ENCODE data around the gene TMEM40.

The TMEM40 gene

GRCh38 chr3:12758025-12758781 is 856 bp downstream of the TMEM40 start:
- no peaks in the 10 kb centered on the region for H3K27me3 ChIP-seq (ENCODE audit: insufficient read depth, low read length)
- 66% methylated on average over 4 of the region's 5 CpGs for WGBS
- H3K9me3 ChIP-seq (ENCODE audit: insufficient read depth, low read depth, low read length), result no peaks in the 10 kb centered on the region
- no peak overlapping the region for H3K4me3 ChIP-seq (ENCODE audit: low read length)
- H3K9ac ChIP-seq (ENCODE audit: low read depth, low read length), result no peak overlapping the region
- no peak overlapping the region for H3K27ac ChIP-seq (ENCODE audit: low read depth, low read length)
- no peaks in the 10 kb centered on the region for H3K36me3 ChIP-seq (ENCODE audit: insufficient read depth, low read length)
- H3K4me1 ChIP-seq (ENCODE audit: insufficient read depth, low read length), result peaks cover 7% of the 10 kb centered on the region

- Histone ChIP-seq H3K9me3 (ENCODE audit: insufficient read depth, low read depth, low read length) (no peaks in the 10 kb centered on the region), H3K36me3 (ENCODE audit: insufficient read depth, low read length) (no peaks in the 10 kb centered on the region), H3K9ac (ENCODE audit: low read depth, low read length) (no peak overlapping the region), H3K4me3 (ENCODE audit: low read length) (no peak overlapping the region), H3K4me1 (ENCODE audit: insufficient read depth, low read length) (peaks cover 7% of the 10 kb centered on the region), H3K27ac (ENCODE audit: low read depth, low read length) (no peak overlapping the region), H3K27me3 (ENCODE audit: insufficient read depth, low read length) (no peaks in the 10 kb centered on the region)
- WGBS, result 90% methylated on average over 3 of the region's 3 CpGs
Observed at GRCh38 chr3:12756635-12757034, 2.4 kb downstream of the TMEM40 start.

GRCh38 chr3:12756175-12756574 is 2.9 kb downstream of the TMEM40 start:
- peaks cover 7% of the 10 kb centered on the region for H3K4me1 ChIP-seq (ENCODE audit: insufficient read depth, low read length)
- no peak overlapping the region for H3K4me3 ChIP-seq (ENCODE audit: low read length)
- WGBS, result 73% methylated on average over 2 of the region's 4 CpGs
- H3K9ac ChIP-seq (ENCODE audit: low read depth, low read length), result no peak overlapping the region
- H3K9me3 ChIP-seq (ENCODE audit: insufficient read depth, low read depth, low read length), result no peaks in the 10 kb centered on the region
- H3K27ac ChIP-seq (ENCODE audit: low read depth, low read length), result no peak overlapping the region
- no peaks in the 10 kb centered on the region for H3K36me3 ChIP-seq (ENCODE audit: insufficient read depth, low read length)
- no peaks in the 10 kb centered on the region for H3K27me3 ChIP-seq (ENCODE audit: insufficient read depth, low read length)

DNA sequence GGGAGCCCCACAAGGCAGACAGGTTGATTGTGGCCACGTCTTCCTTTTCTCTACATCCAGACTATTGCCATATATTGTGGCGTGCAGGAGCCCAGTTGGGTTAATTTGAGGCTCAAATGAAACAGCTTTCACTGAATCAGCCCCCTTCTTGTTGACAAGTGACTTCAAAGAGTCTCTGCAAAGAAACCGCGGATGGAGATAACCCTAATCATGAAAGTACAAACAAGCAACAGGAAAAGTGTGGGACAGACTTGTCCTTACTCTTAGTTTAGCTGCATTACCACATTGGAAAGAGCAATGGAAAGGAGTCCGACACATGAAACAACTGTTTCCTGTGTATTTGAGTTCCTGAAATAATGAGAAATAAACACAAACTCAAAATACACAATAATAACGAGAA is 3.3 kb downstream of the TMEM40 start:
- H3K9me3 ChIP-seq (ENCODE audit: insufficient read depth, low read depth, low read length), result no peaks in the 10 kb centered on the region
- no peaks in the 10 kb centered on the region for H3K27me3 ChIP-seq (ENCODE audit: insufficient read depth, low read length)
- no peak overlapping the region for H3K9ac ChIP-seq (ENCODE audit: low read depth, low read length)
- H3K36me3 ChIP-seq (ENCODE audit: insufficient read depth, low read length), result no peaks in the 10 kb centered on the region
- H3K4me1 ChIP-seq (ENCODE audit: insufficient read depth, low read length), result peaks cover 7% of the 10 kb centered on the region
- 71% methylated on average over 4 of the region's 6 CpGs for WGBS
- H3K4me3 ChIP-seq (ENCODE audit: low read length), result no peak overlapping the region
- no peak overlapping the region for H3K27ac ChIP-seq (ENCODE audit: low read depth, low read length)

- 88% methylated on average over 1 of the region's 1 CpG for WGBS
- H3K27me3 ChIP-seq (ENCODE audit: insufficient read depth, low read length), result no peaks in the 10 kb centered on the region
- no peaks in the 10 kb centered on the region for H3K9me3 ChIP-seq (ENCODE audit: insufficient read depth, low read depth, low read length)
- H3K4me1 ChIP-seq (ENCODE audit: insufficient read depth, low read length), result peaks cover 1% of the 10 kb centered on the region
- H3K27ac ChIP-seq (ENCODE audit: low read depth, low read length), result no peak overlapping the region
- no peak overlapping the region for H3K4me3 ChIP-seq (ENCODE audit: low read length)
- no peak overlapping the region for H3K9ac ChIP-seq (ENCODE audit: low read depth, low read length)
- H3K36me3 ChIP-seq (ENCODE audit: insufficient read depth, low read length), result no peaks in the 10 kb centered on the region
Observed at GRCh38 chr3:12754313-12754712, 4.7 kb downstream of the TMEM40 start.

DNA sequence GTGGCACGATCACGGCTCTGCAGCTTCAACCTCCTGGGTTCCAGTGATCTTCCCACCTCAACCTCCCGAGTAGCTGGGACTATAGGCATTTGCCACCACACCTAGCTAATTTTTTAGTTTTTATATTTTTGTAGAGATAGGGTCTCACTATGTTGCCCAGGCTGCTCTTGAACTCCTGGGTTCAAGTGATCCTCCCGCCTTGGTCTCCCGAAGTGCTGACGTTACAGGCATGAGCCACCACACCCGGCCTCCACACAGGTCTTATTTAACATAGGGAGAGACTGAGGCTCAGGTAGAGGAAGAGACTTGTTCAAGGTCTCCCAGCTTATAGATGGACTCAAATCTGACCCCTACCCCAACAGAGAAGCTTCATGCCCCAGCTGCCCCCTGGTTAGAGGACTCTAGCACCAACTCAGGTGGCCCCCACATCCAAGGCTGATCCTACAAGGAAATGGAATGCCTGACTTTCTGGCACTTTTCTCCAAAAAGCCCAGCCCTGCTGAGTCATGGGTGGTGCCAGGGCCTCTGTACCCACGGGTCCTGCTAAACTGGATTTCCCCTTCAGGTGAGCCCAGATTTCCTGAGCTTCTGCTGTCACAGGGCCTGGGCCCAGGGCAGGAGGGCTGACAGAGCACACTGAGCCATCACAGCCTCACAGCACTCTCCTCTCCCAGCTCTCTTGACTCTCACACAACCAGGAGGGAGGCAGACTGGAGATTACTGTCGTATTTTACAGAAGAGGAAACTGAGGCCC is 5.6 kb downstream of the TMEM40 start:
- Histone ChIP-seq H3K36me3 (ENCODE audit: insufficient read depth, low read length) (no peaks in the 10 kb centered on the region), H3K4me3 (ENCODE audit: low read length) (no peak overlapping the region), H3K9me3 (ENCODE audit: insufficient read depth, low read depth, low read length) (no peaks in the 10 kb centered on the region), H3K27ac (ENCODE audit: low read depth, low read length) (no peak overlapping the region), H3K9ac (ENCODE audit: low read depth, low read length) (no peak overlapping the region), H3K27me3 (ENCODE audit: insufficient read depth, low read length) (no peaks in the 10 kb centered on the region), H3K4me1 (ENCODE audit: insufficient read depth, low read length) (no peaks in the 10 kb centered on the region)
- WGBS, result 92% methylated on average over 8 of the region's 9 CpGs

GRCh38 chr3:12752809-12753208 is 6.2 kb downstream of the TMEM40 start:
- WGBS, result 88% methylated on average over 2 of the region's 2 CpGs
- no peaks in the 10 kb centered on the region for H3K4me1 ChIP-seq (ENCODE audit: insufficient read depth, low read length)
- H3K36me3 ChIP-seq (ENCODE audit: insufficient read depth, low read length), result no peaks in the 10 kb centered on the region
- H3K9me3 ChIP-seq (ENCODE audit: insufficient read depth, low read depth, low read length), result no peaks in the 10 kb centered on the region
- H3K4me3 ChIP-seq (ENCODE audit: low read length), result no peak overlapping the region
- H3K27ac ChIP-seq (ENCODE audit: low read depth, low read length), result no peak overlapping the region
- H3K9ac ChIP-seq (ENCODE audit: low read depth, low read length), result no peak overlapping the region
- no peaks in the 10 kb centered on the region for H3K27me3 ChIP-seq (ENCODE audit: insufficient read depth, low read length)

DNA sequence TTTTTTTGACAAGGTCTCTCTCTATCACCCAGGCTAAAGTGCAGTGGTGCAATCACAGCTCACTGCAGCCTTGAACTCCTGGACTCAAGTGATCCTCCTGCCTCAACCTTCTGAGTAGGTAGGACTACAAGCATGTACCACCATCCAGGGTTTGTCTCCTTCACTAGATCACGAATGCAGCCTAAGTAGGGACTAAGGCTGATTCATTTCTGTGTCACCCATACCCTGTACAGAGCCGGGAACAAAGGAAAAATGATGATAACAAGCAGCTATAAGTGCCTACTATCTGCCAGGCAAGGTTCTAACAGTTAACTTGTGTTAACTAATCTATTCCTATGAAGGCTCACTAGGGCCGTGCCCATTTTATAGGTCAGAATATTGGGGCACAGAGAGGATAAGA is 7.0 kb downstream of the TMEM40 start:
- Histone ChIP-seq H3K4me3 (ENCODE audit: low read length) (no peak overlapping the region), H3K4me1 (ENCODE audit: insufficient read depth, low read length) (no peaks in the 10 kb centered on the region), H3K27me3 (ENCODE audit: insufficient read depth, low read length) (no peaks in the 10 kb centered on the region), H3K36me3 (ENCODE audit: insufficient read depth, low read length) (no peaks in the 10 kb centered on the region), H3K27ac (ENCODE audit: low read depth, low read length) (no peak overlapping the region), H3K9ac (ENCODE audit: low read depth, low read length) (no peak overlapping the region), H3K9me3 (ENCODE audit: insufficient read depth, low read depth, low read length) (no peaks in the 10 kb centered on the region)
- 51% methylated on average over 3 of the region's 3 CpGs for WGBS

DNA sequence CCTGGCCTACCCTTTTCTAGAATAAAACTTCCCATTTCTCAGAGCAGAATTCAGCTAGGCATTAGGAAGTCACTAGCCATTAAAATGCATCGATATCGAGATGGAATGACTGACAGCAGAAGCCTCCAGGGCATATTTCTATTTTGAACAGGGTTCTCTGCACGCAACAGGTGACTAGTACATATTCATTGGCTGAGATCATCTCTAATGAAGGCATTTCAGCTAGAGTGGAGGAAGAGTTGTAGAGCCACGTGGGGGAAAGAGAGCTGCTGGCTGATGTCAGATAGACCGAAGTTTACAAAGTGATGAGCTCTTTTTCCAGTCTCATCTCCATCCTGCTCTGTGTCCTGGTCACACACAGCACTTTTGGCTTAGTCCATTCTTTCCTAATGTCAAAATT is 7.5 kb downstream of the TMEM40 start:
- H3K36me3 ChIP-seq (ENCODE audit: insufficient read depth, low read length), result no peaks in the 10 kb centered on the region
- no peak overlapping the region for H3K4me3 ChIP-seq (ENCODE audit: low read length)
- H3K4me1 ChIP-seq (ENCODE audit: insufficient read depth, low read length), result 0 out of 2 replicates have a peak, but pooled peaks cover 2% of the 10 kb centered on the region
- H3K27me3 ChIP-seq (ENCODE audit: insufficient read depth, low read length), result no peaks in the 10 kb centered on the region
- H3K9me3 ChIP-seq (ENCODE audit: insufficient read depth, low read depth, low read length), result no peaks in the 10 kb centered on the region
- H3K27ac ChIP-seq (ENCODE audit: low read depth, low read length), result no peak overlapping the region
- H3K9ac ChIP-seq (ENCODE audit: low read depth, low read length), result no peak overlapping the region
- WGBS, result 93% methylated on average over 5 of the region's 5 CpGs

DNA sequence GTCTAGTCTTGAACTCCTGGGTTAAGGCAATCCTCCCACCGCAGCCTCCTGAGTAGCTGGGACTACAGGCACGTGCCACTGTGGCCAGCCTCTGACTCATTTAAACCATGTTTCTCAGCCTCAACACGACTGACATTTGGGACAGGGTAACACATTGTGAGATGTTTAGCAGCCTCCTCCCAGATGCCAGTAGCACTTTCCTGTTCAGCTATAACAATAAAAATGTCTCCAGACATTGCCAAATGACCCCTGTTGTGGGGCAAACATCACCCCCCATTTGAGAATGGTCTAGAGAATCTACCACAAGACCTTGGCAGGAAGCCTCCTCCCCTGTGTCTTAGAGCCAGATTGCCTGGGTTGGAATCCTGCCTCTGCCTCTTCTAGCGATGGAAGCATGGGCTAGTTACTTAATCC is 8.4 kb downstream of the TMEM40 start:
- WGBS, result 84% methylated on average over 4 of the region's 4 CpGs
- Histone ChIP-seq H3K4me1 (ENCODE audit: insufficient read depth, low read length) (0 out of 2 replicates have a peak, but pooled peaks cover 3% of the 10 kb centered on the region), H3K9ac (ENCODE audit: low read depth, low read length) (no peak overlapping the region), H3K9me3 (ENCODE audit: insufficient read depth, low read depth, low read length) (no peaks in the 10 kb centered on the region), H3K27me3 (ENCODE audit: insufficient read depth, low read length) (no peaks in the 10 kb centered on the region), H3K4me3 (ENCODE audit: low read length) (no peak overlapping the region), H3K27ac (ENCODE audit: low read depth, low read length) (no peak overlapping the region), H3K36me3 (ENCODE audit: insufficient read depth, low read length) (no peaks in the 10 kb centered on the region)

DNA sequence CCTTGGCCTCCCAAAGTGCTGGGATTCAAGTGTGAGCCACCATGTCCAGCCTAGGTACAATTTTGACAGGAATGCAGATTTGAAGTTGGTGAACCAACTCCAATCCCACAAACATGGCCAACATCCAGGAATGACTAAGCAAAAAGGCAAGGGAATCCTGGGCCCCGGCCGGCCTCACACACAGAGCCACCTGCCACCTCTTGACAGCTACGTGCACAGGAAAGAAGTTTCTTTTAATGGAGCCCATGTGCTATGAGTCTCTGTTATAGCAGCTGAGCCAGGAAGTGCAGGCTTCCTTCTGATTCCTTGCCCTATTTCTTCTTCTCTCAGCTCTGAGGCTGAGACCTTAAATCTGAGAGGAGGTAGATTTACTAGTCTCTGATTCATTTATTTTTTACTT is 8.8 kb downstream of the TMEM40 start:
- Histone ChIP-seq H3K36me3 (ENCODE audit: insufficient read depth, low read length) (no peaks in the 10 kb centered on the region), H3K9ac (ENCODE audit: low read depth, low read length) (no peak overlapping the region), H3K4me3 (ENCODE audit: low read length) (no peak overlapping the region), H3K27ac (ENCODE audit: low read depth, low read length) (no peak overlapping the region), H3K9me3 (ENCODE audit: insufficient read depth, low read depth, low read length) (no peaks in the 10 kb centered on the region), H3K27me3 (ENCODE audit: insufficient read depth, low read length) (no peaks in the 10 kb centered on the region), H3K4me1 (ENCODE audit: insufficient read depth, low read length) (0 out of 2 replicates have a peak, but pooled peaks cover 3% of the 10 kb centered on the region)
- WGBS, result 88% methylated on average over 3 of the region's 3 CpGs

Measured in HUES64 (cell line).